ENCODE measurements around the gene DHX32. TPM values are rescaled to one million over a fixed set of nuclear protein-coding genes. Genes with fewer than 3 reads are reported as not detected.

DHX32 gene
- total RNA-seq, 1 donor from 2014 or later: 27.4 TPM

- H3K4me3 ChIP-seq: peak overlapping the region; percentile 76 to 81
- H3K27me3 ChIP-seq: no peaks in the 10 kb centered on the region
- H3K9me3 ChIP-seq: no peaks in the 10 kb centered on the region
- peaks cover 12 to 19% of the 10 kb centered on the region in 2 donors for H3K36me3 ChIP-seq
- intact Hi-C loops (cut with DNase I): loop anchor here (2.0 kb wide), 3 partner anchors 73 to 1405 kb away; partner anchors contain the start of genes EDRF1, FANK1 and OAT
- peaks cover 9 to 19% of the 10 kb centered on the region in 2 donors for H3K4me1 ChIP-seq
- no peak for TF ChIP-seq CTCF (IDR thresholded peaks at IDR 0.05)
- peak overlapping the region; percentile 79 to 81 for H3K27ac ChIP-seq
- no peak for DNase-seq (ENCODE audit: low spot score in 2 of 2)
These were observed 57.3 kb downstream of the DHX32 start for GRCh38 chr10:125823663-125824251.

GRCh38 chr10:125822878-125823662 lies 58.0 kb downstream of the DHX32 start, which contains the start of the genes BCCIP and UROS:
Gene BCCIP, plus strand, starts transcription at chr10:125823546. Its CDS starts 12 bp downstream, at chr10:125823558.
Gene UROS, minus strand, starts transcription at chr10:125823258. Its CDS starts 6,759 bp downstream, at chr10:125816499.
- DNase-seq (ENCODE audit: low spot score in 2 of 2): peak; percentile 56 to 93
- Histone ChIP-seq H3K36me3 (peaks cover 5 to 13% of the 10 kb centered on the region in 2 donors), H3K4me1 (peaks cover 9 to 19% of the 10 kb centered on the region in 2 donors), H3K27ac (peak within 1 kb of the TSS; percentile 79 to 81), H3K9me3 (no peaks in the 10 kb centered on the region), H3K27me3 (no peaks in the 10 kb centered on the region), H3K4me3 (peak within 1 kb of the TSS; percentile 76 to 81)
- TF ChIP-seq CTCF (IDR thresholded peaks at IDR 0.05): peak in 1 of 3 experiments; percentile 8
- intact Hi-C loops (cut with DNase I): loop anchor here (2.0 kb wide), 3 partner anchors 74 to 1404 kb away; partner anchors contain the start of genes EDRF1, FANK1 and OAT

- H3K27me3 ChIP-seq: no peaks in the 10 kb centered on the region
- TF ChIP-seq CTCF (IDR thresholded peaks at IDR 0.05): no peak
- intact Hi-C loops (cut with DNase I): no loop called here
- H3K4me3 ChIP-seq: no peak overlapping the region
- no peak for DNase-seq (ENCODE audit: low spot score in 2 of 2)
- peaks cover under 1 to 2% of the 10 kb centered on the region in 2 donors for H3K36me3 ChIP-seq
- H3K27ac ChIP-seq: no peak overlapping the region
- peaks cover 9 to 19% of the 10 kb centered on the region in 2 donors for H3K4me1 ChIP-seq
- H3K9me3 ChIP-seq: no peaks in the 10 kb centered on the region
These were observed 60.4 kb downstream of the DHX32 start for GRCh38 chr10:125820701-125821100.

GRCh38 chr10:125817337-125817946 lies 63.6 kb downstream of the DHX32 start:
- TF ChIP-seq CTCF (IDR thresholded peaks at IDR 0.05): no peak
- no peak overlapping the region for H3K4me3 ChIP-seq
- no peaks in the 10 kb centered on the region for H3K9me3 ChIP-seq
- DNase-seq (ENCODE audit: low spot score in 2 of 2): no peak
- intact Hi-C loops (cut with DNase I): no loop called here
- no peak overlapping the region for H3K27ac ChIP-seq
- H3K36me3 ChIP-seq: peaks cover 7 to 24% of the 10 kb centered on the region in 2 donors
- H3K27me3 ChIP-seq: no peaks in the 10 kb centered on the region
- peaks cover 0 to 7% of the 10 kb centered on the region in 2 donors for H3K4me1 ChIP-seq

GRCh38 chr10:125816548-125816947 lies 64.5 kb downstream of the DHX32 start:
- H3K36me3 ChIP-seq: peaks cover 7 to 24% of the 10 kb centered on the region in 2 donors
- no peak for TF ChIP-seq CTCF (IDR thresholded peaks at IDR 0.05)
- no peaks in the 10 kb centered on the region for H3K4me1 ChIP-seq
- intact Hi-C loops (cut with DNase I): no loop called here
- H3K27me3 ChIP-seq: no peaks in the 10 kb centered on the region
- no peak for DNase-seq (ENCODE audit: low spot score in 2 of 2)
- H3K9me3 ChIP-seq: no peaks in the 10 kb centered on the region
- H3K27ac ChIP-seq: no peak overlapping the region
- H3K4me3 ChIP-seq: no peak overlapping the region

All from ascending aorta (tissue), 2 donors.